Measurements from ENCODE around the gene GABBR1.
"Not testable (repeated sequence)": the region's sequence is repeated elsewhere in the genome, so short reads cannot be mapped to it uniquely, and the experiment has no call there.

GABBR1 gene

GRCh38 chr6:29632789-29633533, at the start of gene GABBR1:
TSS of gene GABBR1 (minus strand) at chr6:29633183. CDS start at chr6:29632385, 798 bp downstream.
- peak; percentile 74 for DNase-seq (ENCODE audit: low spot score)

GRCh38 chr6:29681811-29682210, 48.8 kb upstream of the GABBR1 start:
- DNase-seq (ENCODE audit: low spot score) = no peak

GRCh38 chr6:29680904-29681303, 47.9 kb upstream of the GABBR1 start, which contains the start of gene ZFP57:
TSS of gene ZFP57 (minus strand) at chr6:29681152. CDS start at chr6:29677003, 4,149 bp downstream.
- DNase-seq (ENCODE audit: low spot score) = no peak

- DNase-seq (ENCODE audit: low spot score) = no peak
Measured at GRCh38 chr6:29680416-29680815, 47.4 kb upstream of the GABBR1 start.

GRCh38 chr6:29679962-29680361, 47.0 kb upstream of the GABBR1 start:
- DNase-seq (ENCODE audit: low spot score) = no peak

- no peak for DNase-seq (ENCODE audit: low spot score)
Measured at GRCh38 chr6:29678114-29678513, 45.1 kb upstream of the GABBR1 start.

GRCh38 chr6:29676981-29677601, 44.1 kb upstream of the GABBR1 start:
- DNase-seq (ENCODE audit: low spot score) = no peak

GRCh38 chr6:29675561-29675960, 42.6 kb upstream of the GABBR1 start:
- DNase-seq (ENCODE audit: low spot score) = no peak

- DNase-seq (ENCODE audit: low spot score) = no peak
Measured at GRCh38 chr6:29674008-29674407, 41.0 kb upstream of the GABBR1 start.

GRCh38 chr6:29673161-29673560, 40.2 kb upstream of the GABBR1 start:
- DNase-seq (ENCODE audit: low spot score) = no peak

- not testable (repeated sequence) for DNase-seq (ENCODE audit: low spot score)
Measured at GRCh38 chr6:29672116-29672515, 39.1 kb upstream of the GABBR1 start.

- DNase-seq (ENCODE audit: low spot score) = no peak
Measured at GRCh38 chr6:29671026-29671425, 38.0 kb upstream of the GABBR1 start.

- no peak for DNase-seq (ENCODE audit: low spot score)
Measured at GRCh38 chr6:29667158-29667557, 34.2 kb upstream of the GABBR1 start.

GRCh38 chr6:29666826-29667130, 33.8 kb upstream of the GABBR1 start:
- DNase-seq (ENCODE audit: low spot score) = no peak

GRCh38 chr6:29665942-29666825, 33.2 kb upstream of the GABBR1 start:
- DNase-seq (ENCODE audit: low spot score) = no peak

GRCh38 chr6:29663300-29664042, 30.5 kb upstream of the GABBR1 start:
- DNase-seq (ENCODE audit: low spot score) = no peak

GRCh38 chr6:29661502-29662141, 28.6 kb upstream of the GABBR1 start:
- not testable (repeated sequence) for DNase-seq (ENCODE audit: low spot score)

- no peak for DNase-seq (ENCODE audit: low spot score)
Measured at GRCh38 chr6:29661071-29661470, 28.1 kb upstream of the GABBR1 start.

- no peak for DNase-seq (ENCODE audit: low spot score)
Measured at GRCh38 chr6:29656798-29657197, 23.8 kb upstream of the GABBR1 start, which contains the start of gene MOG. TSS of gene MOG (plus strand) at chr6:29657092. CDS start at chr6:29657210, 118 bp downstream.

- no peak for DNase-seq (ENCODE audit: low spot score)
Measured at GRCh38 chr6:29656157-29656556, 23.2 kb upstream of the GABBR1 start.

- no peak for DNase-seq (ENCODE audit: low spot score)
Measured at GRCh38 chr6:29655658-29656057, 22.7 kb upstream of the GABBR1 start.

Data from RKO (cell line).